GM21737 (cell line): ENCODE measurements around the gene SCPEP1.
"Not testable (repeated sequence)": the region's sequence is repeated elsewhere in the genome, so short reads cannot be mapped to it uniquely, and the experiment has no call there.

ENCODE experiments used
- ATAC-seq: cut with Tn5 transposase; IDR thresholded peaks from one replicate; pipeline ENCODE4 v1.9.1; 2021; ENCODE audit warnings: mild to moderate bottlenecking, moderate library complexity; ENCODE audit not compliant: unreplicated experiment

SCPEP1 gene

GRCh38 chr17:56977673-56978395, at the start of gene SCPEP1:
Gene SCPEP1 (plus strand): TSS chr17:56978131. CDS start chr17:56978160, 29 bp downstream.
- peak; percentile 71 for ATAC-seq

DNA sequence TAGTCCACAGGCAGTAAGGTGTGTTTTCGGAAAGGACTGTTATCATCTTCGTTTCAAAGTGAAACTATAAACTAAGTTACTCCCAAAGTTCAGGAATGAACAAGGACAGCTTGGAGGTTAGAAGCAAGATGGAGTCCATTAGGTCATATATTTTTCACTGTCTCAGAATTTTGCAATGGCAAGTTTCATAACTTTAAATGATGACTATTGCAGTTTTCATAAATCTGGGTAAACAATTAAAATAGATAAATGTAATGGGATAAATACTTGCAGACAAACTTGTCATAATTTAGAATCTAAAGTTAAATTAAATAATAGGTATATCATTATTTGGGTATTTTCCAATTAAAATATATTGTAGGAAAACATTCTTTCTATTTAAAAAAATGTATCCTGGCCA, 49.3 kb upstream of the SCPEP1 start:
- no peak for ATAC-seq

DNA sequence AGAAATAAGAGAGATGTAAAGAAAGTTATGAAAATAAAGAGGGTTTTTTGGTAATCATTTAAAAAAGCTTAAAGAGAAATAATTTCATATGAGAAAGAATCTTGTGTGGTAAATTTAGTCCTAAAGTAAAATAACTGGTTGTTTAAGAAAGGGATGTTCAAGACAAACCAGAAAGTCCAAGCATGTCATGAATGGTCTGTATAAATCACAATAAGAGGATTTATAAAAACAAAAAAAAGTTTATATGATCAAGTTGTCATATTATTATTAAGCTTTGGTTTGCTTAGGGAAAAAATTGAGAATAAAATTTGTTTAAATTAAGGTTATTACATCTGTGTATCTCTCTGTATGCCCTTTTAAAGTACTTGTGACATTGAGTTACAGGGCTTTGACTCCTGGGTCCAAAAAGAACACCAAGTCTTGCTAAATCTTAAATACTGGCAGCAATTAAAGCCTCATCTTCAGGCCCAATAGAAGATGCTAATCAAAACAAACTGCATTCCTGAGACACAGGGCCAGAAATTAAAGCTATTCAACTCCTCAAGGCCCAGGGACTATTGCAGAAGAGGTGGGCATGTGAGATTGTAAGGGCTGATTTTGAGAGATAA, 48.5 kb upstream of the SCPEP1 start:
- no peak for ATAC-seq

GRCh38 chr17:56930739-56931337, 47.1 kb upstream of the SCPEP1 start:
- ATAC-seq = no peak

DNA sequence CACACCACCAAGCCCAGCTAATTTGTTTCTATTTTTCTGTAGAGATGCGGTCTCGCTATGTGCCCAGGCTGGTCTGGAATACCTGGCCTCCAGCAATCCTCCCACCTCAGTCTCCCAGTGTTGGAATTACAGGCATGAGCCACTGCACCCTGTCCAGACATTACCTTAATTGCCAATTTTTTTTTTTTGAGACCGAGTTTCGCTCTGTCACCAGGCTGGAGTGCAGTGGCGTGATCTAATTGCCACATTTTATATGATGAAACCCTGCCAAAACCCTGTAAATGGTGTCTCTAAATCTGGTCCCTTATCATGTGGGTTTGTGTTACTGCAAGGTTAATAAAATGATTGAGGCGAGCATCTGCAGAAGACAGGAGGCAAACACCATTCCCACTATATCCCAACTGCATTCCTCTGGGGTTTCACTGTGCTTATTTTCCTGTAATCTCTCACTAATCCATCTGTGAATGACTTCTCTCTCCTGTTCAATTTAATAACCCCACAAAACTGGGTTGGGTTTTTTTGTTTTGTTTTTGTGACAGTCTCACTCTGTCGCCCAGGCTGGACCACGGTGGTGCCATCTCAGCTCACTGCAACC, 44.7 kb upstream of the SCPEP1 start:
- no peak for ATAC-seq

DNA sequence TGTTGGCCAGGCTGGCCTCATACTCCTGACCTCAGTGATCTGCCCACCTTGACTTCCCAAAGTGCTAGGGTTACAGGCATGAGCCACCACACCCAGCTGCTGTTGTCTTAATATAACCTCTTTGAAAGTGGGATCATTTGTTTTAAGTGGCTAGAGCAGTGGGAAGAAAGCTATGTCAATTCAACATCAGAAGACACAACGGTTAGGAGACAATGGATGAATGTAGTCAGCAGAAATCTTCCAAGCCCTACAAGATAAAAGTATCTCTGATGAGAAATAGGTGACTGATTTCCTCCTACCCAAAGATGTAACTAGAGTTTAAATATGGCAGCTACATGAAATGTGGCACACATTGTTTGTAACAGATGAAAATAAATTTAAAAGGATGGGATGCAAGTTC, 44.1 kb upstream of the SCPEP1 start:
- ATAC-seq = no peak

GRCh38 chr17:56934280-56934679, 43.7 kb upstream of the SCPEP1 start:
- no peak for ATAC-seq

DNA sequence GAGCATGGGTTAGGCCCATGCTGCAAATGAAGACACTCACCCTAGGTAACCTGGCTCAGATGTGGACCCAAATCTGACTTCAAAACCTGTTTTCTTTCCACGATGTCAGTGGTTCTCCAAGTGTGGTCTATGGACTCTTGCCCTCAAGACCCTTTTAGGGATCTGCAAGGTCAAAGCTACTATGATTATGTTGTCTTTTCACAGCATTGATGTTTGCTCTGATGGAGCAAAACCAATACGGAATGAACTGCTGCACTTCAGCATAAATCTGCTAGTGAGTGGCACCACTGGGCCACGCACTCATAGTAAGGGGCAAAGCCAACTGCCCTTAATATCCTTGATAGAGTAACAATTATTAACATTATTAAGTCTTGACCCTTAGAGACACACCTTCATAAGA, 42.5 kb upstream of the SCPEP1 start:
- no peak for ATAC-seq

- no peak for ATAC-seq
Observed at GRCh38 chr17:56936697-56937322, 41.1 kb upstream of the SCPEP1 start.

GRCh38 chr17:56937687-56938086, 40.2 kb upstream of the SCPEP1 start:
- ATAC-seq = no peak

DNA sequence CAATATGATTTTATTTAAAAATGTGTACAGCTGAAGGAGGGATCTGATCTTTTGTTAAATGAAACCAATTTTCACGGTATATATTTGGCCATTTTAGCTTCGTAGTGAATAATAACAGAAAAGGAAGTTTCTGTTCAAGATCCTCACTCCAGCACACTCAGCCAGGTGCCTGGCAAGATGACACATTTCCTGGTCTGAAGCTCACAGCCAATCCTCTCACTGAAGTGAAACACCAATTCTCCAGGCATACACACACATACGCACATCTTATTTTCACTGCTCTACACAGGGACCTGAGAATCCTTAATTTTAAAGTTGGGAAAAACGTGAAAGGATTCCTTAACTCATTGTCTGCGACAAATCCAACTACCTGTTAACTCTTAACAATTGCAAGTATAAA, 39.7 kb upstream of the SCPEP1 start:
- ATAC-seq = not testable (repeated sequence)

- no peak for ATAC-seq
Observed at GRCh38 chr17:56939869-56940484, 38.0 kb upstream of the SCPEP1 start.

GRCh38 chr17:56943505-56944125, 34.3 kb upstream of the SCPEP1 start:
- no peak for ATAC-seq

DNA sequence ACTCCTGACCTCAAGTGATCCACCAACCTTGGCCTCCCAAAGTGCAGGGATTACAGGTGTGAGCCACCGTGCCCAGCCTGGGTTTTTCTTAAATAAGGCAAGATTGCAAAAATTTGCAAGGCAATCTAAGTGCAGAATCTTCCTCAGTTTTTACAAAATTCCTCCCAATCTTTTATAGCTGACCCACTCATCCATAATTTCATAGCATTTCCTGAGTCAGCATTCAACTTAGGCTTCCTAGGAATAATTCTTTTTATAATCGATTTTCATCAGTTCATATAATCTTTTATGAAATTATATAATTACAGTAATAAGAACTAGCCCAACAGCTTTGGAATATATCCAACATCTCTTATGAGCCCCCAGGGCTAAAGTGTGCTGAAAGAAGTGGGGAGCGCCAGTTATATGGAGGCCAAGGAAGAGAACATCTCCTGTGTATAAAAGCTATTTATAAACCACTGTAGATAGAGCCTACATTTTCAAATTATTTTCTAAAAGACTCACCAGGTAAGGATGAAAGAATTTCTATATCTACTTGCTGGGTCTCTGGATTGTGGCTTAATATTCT, 31.9 kb upstream of the SCPEP1 start:
- ATAC-seq = no peak

GRCh38 chr17:56947741-56948140, 30.2 kb upstream of the SCPEP1 start:
- no peak for ATAC-seq

- ATAC-seq = no peak
Observed at GRCh38 chr17:56948491-56948890, 29.4 kb upstream of the SCPEP1 start.

DNA sequence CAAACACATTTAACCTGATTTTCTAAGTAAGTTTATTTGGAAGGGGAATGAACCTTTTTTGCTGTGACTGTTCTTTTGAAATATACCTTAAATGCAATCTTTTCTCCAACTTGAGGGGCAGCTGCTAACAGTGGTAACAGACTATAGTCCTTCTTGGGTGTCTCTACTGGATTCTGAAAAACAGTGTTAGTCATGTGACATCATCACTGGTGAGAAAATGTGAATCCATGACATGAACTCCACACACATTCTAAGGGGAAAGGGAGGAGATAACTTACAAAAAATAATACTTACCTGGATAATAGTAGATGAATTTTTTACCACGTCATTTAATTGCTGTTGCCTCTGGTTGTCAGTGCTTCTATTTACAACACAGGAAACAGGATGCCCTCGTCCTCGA, 28.3 kb upstream of the SCPEP1 start:
- ATAC-seq = no peak

- no peak for ATAC-seq
Observed at GRCh38 chr17:56956992-56957391, 20.9 kb upstream of the SCPEP1 start.

GRCh38 chr17:56960596-56961538, 17.1 kb upstream of the SCPEP1 start, which contains the start of gene COIL:
Gene COIL (minus strand): TSS chr17:56961050. CDS start chr17:56961019, 31 bp downstream.
- peak; percentile 95 for ATAC-seq
